GDM1 (cell line): ENCODE results near the gene CCL13.
"Not testable (repeated sequence)": the region's sequence is repeated elsewhere in the genome, so short reads cannot be mapped to it uniquely, and the experiment has no call there.

Source experiments
- DNase-seq: peaks from one replicate; lab custom pipeline; 2025; lab: John Stamatoyannopoulos, UW

CCL13 gene

GRCh38 chr17:34356194-34356593 is at the start of gene CCL13:
Gene CCL13, plus strand, starts transcription at chr17:34356480. Its CDS starts 47 bp downstream, at chr17:34356527.
- DNase-seq = no peak

- DNase-seq = no peak
Measured at GRCh38 chr17:34307110-34307509, 49.2 kb upstream of the CCL13 start.

- no peak for DNase-seq
Measured at GRCh38 chr17:34308371-34308770, 47.9 kb upstream of the CCL13 start.

- no peak for DNase-seq
Measured at GRCh38 chr17:34311291-34311690, 45.0 kb upstream of the CCL13 start.

GRCh38 chr17:34312080-34312479 is 44.2 kb upstream of the CCL13 start:
- DNase-seq = no peak

GRCh38 chr17:34313164-34313563 is 43.1 kb upstream of the CCL13 start:
- DNase-seq = no peak

- no peak for DNase-seq
Measured at GRCh38 chr17:34314279-34314678, 42.0 kb upstream of the CCL13 start.

- no peak for DNase-seq
Measured at GRCh38 chr17:34318474-34318873, 37.8 kb upstream of the CCL13 start.

GRCh38 chr17:34319039-34319483 is 37.2 kb upstream of the CCL13 start, which contains the start of gene CCL8:
Gene CCL8, plus strand, starts transcription at chr17:34319435. Its CDS starts 67 bp downstream, at chr17:34319502.
- DNase-seq = no peak

- no peak for DNase-seq
Measured at GRCh38 chr17:34321964-34322363, 34.3 kb upstream of the CCL13 start.

- DNase-seq = not testable (repeated sequence)
Measured at GRCh38 chr17:34327580-34327979, 28.7 kb upstream of the CCL13 start.

- no peak for DNase-seq
Measured at GRCh38 chr17:34337701-34338100, 18.6 kb upstream of the CCL13 start.

GRCh38 chr17:34339138-34339770 is 17.0 kb upstream of the CCL13 start:
- no peak for DNase-seq

GRCh38 chr17:34341916-34342315 is 14.4 kb upstream of the CCL13 start:
- DNase-seq = no peak

- no peak for DNase-seq
Measured at GRCh38 chr17:34347063-34347462, 9.2 kb upstream of the CCL13 start.

GRCh38 chr17:34349751-34350150 is 6.5 kb upstream of the CCL13 start:
- DNase-seq = no peak

- DNase-seq = no peak
Measured at GRCh38 chr17:34351096-34351495, 5.2 kb upstream of the CCL13 start.

GRCh38 chr17:34352191-34352590 is 4.1 kb upstream of the CCL13 start:
- DNase-seq = no peak

GRCh38 chr17:34354637-34355036 is 1.6 kb upstream of the CCL13 start:
- DNase-seq = no peak

GRCh38 chr17:34357398-34357797 is 1.1 kb downstream of the CCL13 start:
- DNase-seq = no peak

- no peak for DNase-seq
Measured at GRCh38 chr17:34358631-34359030, 2.4 kb downstream of the CCL13 start.

- DNase-seq = no peak
Measured at GRCh38 chr17:34360601-34361270, 4.5 kb downstream of the CCL13 start.

GRCh38 chr17:34361478-34362061 is 5.3 kb downstream of the CCL13 start:
- DNase-seq = peak; percentile 66
